Upper lobe of left lung (tissue), 6 donors: ENCODE measurements around the gene CHRNA5. TPM values are rescaled to one million over a fixed set of nuclear protein-coding genes. Genes with fewer than 3 reads are reported as not detected.
"Not testable (repeated sequence)": the region's sequence is repeated elsewhere in the genome, so short reads cannot be mapped to it uniquely, and the experiment has no call there.

Source experiments
- ATAC-seq, 2 donors: fragments of 200-7000 bp; cut with Tn5 transposase; one replicate each; pipeline ENCODE4 v1.9.1; 2022; ENCODE audit warnings: mild to moderate bottlenecking in 2 of 2, moderate library complexity in 2 of 2; ENCODE audit not compliant: low FRiP score in 2 of 2
- DNase-seq, 2 donors: peaks; one replicate each; pipeline ENCODE4 v3.0.0-alpha.2; 2019 to 2020
- H3K27ac ChIP-seq, 4 donors: fragments of 200-600 bp; sonication (generic); one replicate each; pipeline ENCODE4 v1.5.1; 2016 to 2019
- H3K27me3 ChIP-seq, 4 donors: fragments of 200-600 bp; sonication (generic); one replicate each; pipeline ENCODE4 v1.5.1; 2017 to 2019
- H3K36me3 ChIP-seq, 4 donors: fragments of 200-600 bp; sonication (generic); one replicate each; pipeline ENCODE4 v1.5.1; 2016 to 2019
- H3K4me1 ChIP-seq, 4 donors: fragments of 200-600 bp; sonication (generic); one replicate each; pipeline ENCODE4 v1.5.1; 2018 to 2019
- H3K4me3 ChIP-seq, 4 donors: fragments of 200-600 bp; sonication (generic); one replicate each; pipeline ENCODE4 v1.5.1; 2017 to 2019; ENCODE audit warnings: mild to moderate bottlenecking in 2 of 4, moderate library complexity in 1 of 4
- H3K9me3 ChIP-seq, 4 donors: fragments of 200-600 bp; sonication (generic); one replicate each; pipeline ENCODE4 v1.5.1; 2018 to 2019
- CTCF ChIP-seq, 6 experiments: fragments of 450-650 bp in 4 of 6; fragments of 200-600 bp in 2 of 6; sonication (generic) in 2 of 6; IDR thresholded peaks; one replicate each; pipeline ENCODE4 v1.5.1; 2016 to 2019; ENCODE audit warnings: antibody characterized with exemption in 6 of 6
- EP300 ChIP-seq, 4 donors: sonication (generic); formaldehyde crosslinking; IDR thresholded peaks; one replicate each; pipeline ENCODE4 v1.5.1; 2017; ENCODE audit warnings: antibody characterized with exemption in 4 of 4, control low read depth in 2 of 4
- POLR2A ChIP-seq, 4 donors: fragments of 450-650 bp; IDR thresholded peaks; one replicate each; pipeline ENCODE4 v1.5.1; 2016 to 2017; ENCODE audit warnings: antibody characterized with exemption in 4 of 4, mild to moderate bottlenecking in 2 of 4
- POLR2AphosphoS5 ChIP-seq, 2 donors: sonication (generic); formaldehyde crosslinking; IDR thresholded peaks; one replicate each; pipeline ENCODE4 v1.5.1; 2017; ENCODE audit warnings: antibody characterized with exemption in 2 of 2
- WGBS, 2 donors: methylation state at CpG; one replicate each; pipeline ENCODE4 v1.1.5; 2017 to 2018; 5-methylcytosine and 5-hydroxymethylcytosine counted together
- total RNA-seq, 6 donors: library from RNA; depleted of rRNA in 4 of 6; stranded (reverse); fragments of >200 nt in 4 of 6; gene quantifications; one replicate each; pipeline versions ENCODE4 v1.1.0 to v1.2.1, GENCODE V29; 2016 to 2021
- donor health status: DM: no; HTN: no; CAD: no; lungs with moderate emphysema.
- donor health status: DM: no; HTN: yes; CAD: no; lungs with severe emphysema.

Gene CHRNA5
- 1 to 10 TPM in 1 of 6 donors, under 1 TPM in 3, not detected in 2; 0.29 to 1.5 (median 0.38) TPM for total RNA-seq

GRCh38 chr15:78565097-78565950, at the start of gene CHRNA5:
Gene CHRNA5 (plus strand): TSS chr15:78565520. CDS start chr15:78565720, 200 bp downstream.
- Histone ChIP-seq H3K27me3 (no peaks in the 10 kb centered on the region), H3K36me3 (no peaks in the 10 kb centered on the region), H3K4me3 (peak within 1 kb of the TSS; percentile 31 to 73 (median 64)), H3K9me3 (no peaks in the 10 kb centered on the region), H3K27ac (peak within 1 kb of the TSS in 2 of 4 donors; percentile 14 to 68), H3K4me1 (peaks cover 8 to 20% (median 11%) of the 10 kb centered on the region in 4 donors)
- DNase-seq, result peak; percentile 95
- TF ChIP-seq POLR2AphosphoS5 (IDR thresholded peaks at IDR 0.05), result no peak
- no peak for TF ChIP-seq POLR2A (IDR thresholded peaks at IDR 0.05)
- no peak for TF ChIP-seq CTCF (IDR thresholded peaks at IDR 0.05)
- no peak for TF ChIP-seq EP300 (IDR thresholded peaks at IDR 0.05)
- WGBS, 2 donors, result 0 to 1% methylated on average over 12 to 43 of the region's 75 CpGs
- ATAC-seq, result peak; percentile 94 to 97

- H3K27ac ChIP-seq, H3K9me3 ChIP-seq, H3K27me3 ChIP-seq, H3K4me1 ChIP-seq, H3K36me3 ChIP-seq, DNase-seq, H3K4me3 ChIP-seq, ATAC-seq: not testable (repeated sequence)
- WGBS, 2 donors, result 83% methylated on average over 2 to 3 of the region's 3 CpGs
These were observed 45.3 kb upstream of the CHRNA5 start for GRCh38 chr15:78520035-78520434.

GRCh38 chr15:78524230-78524629, 41.1 kb upstream of the CHRNA5 start:
- 88 to 95% methylated on average over 5 of the region's 5 CpGs for WGBS, 2 donors
- no peak for ATAC-seq
- Histone ChIP-seq H3K9me3 (no peaks in the 10 kb centered on the region), H3K27me3 (no peaks in the 10 kb centered on the region), H3K27ac (no peak overlapping the region), H3K4me3 (no peak overlapping the region), H3K36me3 (peaks cover 0 to 3% (median 0%) of the 10 kb centered on the region in 4 donors), H3K4me1 (no peaks in the 10 kb centered on the region)
- no peak for DNase-seq
- TF ChIP-seq EP300 (IDR thresholded peaks at IDR 0.05), result no peak
- no peak for TF ChIP-seq CTCF (IDR thresholded peaks at IDR 0.05)
- no peak for TF ChIP-seq POLR2A (IDR thresholded peaks at IDR 0.05)
- TF ChIP-seq POLR2AphosphoS5 (IDR thresholded peaks at IDR 0.05), result no peak

GRCh38 chr15:78527325-78527724, 38.0 kb upstream of the CHRNA5 start:
- no peak for ATAC-seq
- no peak overlapping the region for H3K27ac ChIP-seq

GRCh38 chr15:78533331-78533730, 32.0 kb upstream of the CHRNA5 start:
- Histone ChIP-seq H3K27me3 (no peaks in the 10 kb centered on the region), H3K36me3 (no peaks in the 10 kb centered on the region), H3K9me3 (no peaks in the 10 kb centered on the region), H3K4me1 (no peaks in the 10 kb centered on the region), H3K4me3 (no peak overlapping the region), H3K27ac (no peak overlapping the region)
- no peak for TF ChIP-seq POLR2AphosphoS5 (IDR thresholded peaks at IDR 0.05)
- no peak for TF ChIP-seq EP300 (IDR thresholded peaks at IDR 0.05)
- no peak for TF ChIP-seq POLR2A (IDR thresholded peaks at IDR 0.05)
- no peak for TF ChIP-seq CTCF (IDR thresholded peaks at IDR 0.05)
- DNase-seq (no peak), ATAC-seq (no peak)
- WGBS, 2 donors, result 49 to 72% methylated on average over 2 of the region's 2 CpGs

More at GRCh38 chr15:78527325-78527724, 38.0 kb upstream of the CHRNA5 start:
- H3K27me3 ChIP-seq, result no peaks in the 10 kb centered on the region
- TF ChIP-seq POLR2A (IDR thresholded peaks at IDR 0.05), result no peak
- no peak for TF ChIP-seq POLR2AphosphoS5 (IDR thresholded peaks at IDR 0.05)
- no peak for TF ChIP-seq CTCF (IDR thresholded peaks at IDR 0.05)
- TF ChIP-seq EP300 (IDR thresholded peaks at IDR 0.05), result no peak
- H3K4me1 ChIP-seq, result no peaks in the 10 kb centered on the region
- DNase-seq, result no peak
- no peak overlapping the region for H3K4me3 ChIP-seq
- no peaks in the 10 kb centered on the region for H3K9me3 ChIP-seq
- H3K36me3 ChIP-seq, result no peaks in the 10 kb centered on the region
- 77 to 81% methylated on average over 5 of the region's 5 CpGs for WGBS, 2 donors
